NCI-H128 (cell line): Measurements from ENCODE around the gene TMEM117.
"Not testable (repeated sequence)": the region's sequence is repeated elsewhere in the genome, so short reads cannot be mapped to it uniquely, and the experiment has no call there.

ENCODE experiments used
- DNase-seq: peaks from one replicate; lab custom pipeline; 2025; ENCODE audit not compliant: unreplicated experiment; lab: John Stamatoyannopoulos, UW

TMEM117 gene

DNA sequence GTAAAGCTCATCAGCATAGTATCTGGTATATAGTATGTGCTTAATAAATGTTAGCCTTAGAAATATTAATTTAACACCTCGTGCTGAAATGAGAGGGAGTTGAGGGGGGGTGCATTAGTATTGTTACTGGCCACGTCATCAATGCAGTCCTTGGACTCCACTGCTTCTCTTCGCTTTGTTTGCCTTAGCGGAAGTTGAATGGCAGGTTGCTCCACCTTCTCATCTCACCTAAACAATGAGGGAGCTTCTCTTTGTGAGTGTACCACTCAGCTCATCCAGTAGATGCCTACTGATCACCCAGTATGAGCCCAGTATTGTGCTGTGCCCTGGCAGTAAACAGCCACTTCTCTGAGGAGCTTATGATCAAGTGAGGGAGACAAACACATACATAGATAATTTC lies 4.5 kb downstream of the TMEM117 start:
- DNase-seq, result no peak

DNA sequence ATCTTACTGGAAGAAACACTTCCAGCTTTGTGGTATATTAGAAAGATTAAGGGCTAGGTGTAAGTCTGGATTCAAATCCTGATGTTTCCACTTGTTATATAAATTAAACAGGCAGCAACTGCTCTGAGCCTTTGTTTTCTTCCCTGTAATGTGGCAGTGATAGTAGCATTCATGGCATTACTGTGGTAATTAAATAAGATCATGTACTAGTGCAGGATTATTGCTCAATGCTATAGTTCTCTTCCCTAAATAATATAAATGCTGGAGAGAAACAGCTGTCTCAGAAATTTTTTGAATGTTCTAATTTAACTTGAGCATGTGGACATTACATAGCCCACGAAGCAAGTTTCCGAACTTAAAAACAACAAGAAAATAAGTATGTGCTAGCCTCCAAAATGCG lies 5.4 kb downstream of the TMEM117 start:
- DNase-seq, result no peak

DNA sequence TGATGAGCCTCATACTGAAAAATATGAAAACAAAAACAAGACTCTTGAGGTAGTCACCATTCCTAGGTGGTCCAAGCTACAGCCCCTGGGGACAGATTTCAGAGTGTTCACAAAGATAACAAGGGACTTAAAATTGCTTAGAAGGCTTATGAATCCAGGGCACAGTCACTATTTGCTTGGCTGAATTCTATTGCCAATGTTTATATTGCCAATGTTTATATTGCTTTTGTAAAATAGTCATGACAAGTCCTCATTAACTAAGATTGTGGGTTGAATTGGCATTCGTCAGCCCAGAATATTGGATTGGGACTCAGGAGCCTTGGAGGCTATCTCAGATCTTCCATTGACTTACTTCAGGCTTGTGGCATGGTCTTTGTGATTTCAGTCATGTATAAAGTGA lies 6.4 kb downstream of the TMEM117 start:
- DNase-seq, result no peak

DNA sequence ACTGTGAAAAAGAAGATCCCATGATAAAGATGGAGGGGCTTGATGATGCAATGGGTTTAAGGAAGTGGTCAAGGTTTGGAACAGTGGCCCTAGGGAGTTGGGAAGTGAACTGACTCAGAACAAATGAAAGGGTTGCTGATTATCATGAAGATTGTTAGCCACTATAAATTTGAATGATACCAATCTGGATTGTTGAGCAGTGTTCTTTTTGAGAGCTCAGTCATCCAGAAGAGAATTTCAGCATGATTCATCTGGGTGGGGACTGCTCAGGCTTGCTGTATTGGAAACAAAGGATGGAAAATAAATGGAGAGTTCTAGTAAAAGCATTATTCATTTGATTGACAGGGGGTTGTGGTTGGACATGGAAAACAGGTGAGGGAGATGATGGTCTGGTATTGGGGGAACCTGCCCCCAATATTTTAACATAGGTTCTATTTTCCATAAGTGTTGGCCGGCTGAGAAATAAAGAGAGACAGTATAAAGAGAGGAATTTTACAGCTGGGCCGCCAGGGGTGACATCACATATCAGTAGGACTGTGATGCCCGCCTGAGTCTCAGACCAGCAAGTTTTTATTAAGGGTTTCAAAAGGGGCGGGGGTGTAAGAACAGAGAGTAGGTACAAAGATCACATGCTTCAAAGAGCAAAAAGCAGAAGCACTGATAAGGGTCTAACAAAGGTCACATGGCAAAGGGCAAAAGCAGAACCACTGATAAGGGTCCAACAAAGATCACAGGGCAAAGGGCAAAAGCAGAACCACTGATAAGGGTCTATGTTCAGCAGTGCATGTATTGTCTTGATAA lies 11.7 kb downstream of the TMEM117 start:
- DNase-seq, result not testable (repeated sequence)

DNA sequence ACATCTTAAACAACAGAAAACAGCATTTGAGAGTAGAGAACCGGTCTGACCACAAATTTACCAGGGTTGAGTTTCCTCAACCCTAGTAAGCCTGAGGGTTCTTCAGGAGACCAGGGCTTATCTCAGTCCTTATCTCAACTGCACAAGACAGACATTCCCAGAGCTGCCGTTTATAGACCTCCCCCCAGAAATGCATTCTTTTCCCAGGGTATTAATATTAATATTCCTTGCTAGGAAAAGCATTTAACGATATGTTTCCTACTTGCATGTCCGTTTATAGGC lies 12.3 kb downstream of the TMEM117 start:
- DNase-seq, result no peak

DNA sequence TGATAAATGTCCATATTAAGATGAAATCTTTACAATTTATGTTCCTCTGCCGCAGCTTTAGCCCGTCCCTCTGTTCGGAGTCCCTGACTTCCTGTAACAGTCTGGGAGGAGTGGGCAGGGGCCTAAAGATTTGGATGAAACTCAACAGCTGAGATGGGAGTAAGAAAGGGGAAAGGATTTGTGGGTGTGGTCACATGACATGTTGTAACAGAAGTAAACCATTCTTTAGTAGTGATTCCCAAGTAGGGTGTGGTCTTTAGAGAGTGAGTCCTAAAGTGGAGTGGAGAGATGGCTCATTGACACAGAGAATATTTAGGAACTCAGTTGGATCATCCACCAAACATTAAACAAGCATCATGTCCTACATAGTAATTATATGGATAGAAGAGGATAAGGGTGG lies 12.9 kb downstream of the TMEM117 start:
- DNase-seq, result no peak

DNA sequence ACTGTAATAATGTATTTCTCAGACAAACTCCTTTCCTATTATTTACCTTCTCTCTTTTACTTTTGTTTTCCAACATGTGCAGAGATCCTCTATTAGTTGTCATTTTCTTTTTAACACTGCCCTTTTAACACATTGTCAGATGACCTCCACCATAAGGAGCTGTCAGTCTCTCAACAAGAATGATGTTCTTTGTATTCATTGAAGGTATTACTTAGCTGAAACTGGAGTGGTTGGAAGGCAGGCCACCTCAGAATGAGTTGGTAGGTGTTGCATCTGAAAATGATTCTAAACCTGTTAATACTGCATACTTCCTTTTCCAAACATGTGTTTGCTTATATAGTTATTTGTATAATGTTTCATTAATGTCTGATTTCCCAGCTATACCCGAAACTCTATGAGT lies 16.9 kb downstream of the TMEM117 start:
- no peak for DNase-seq

DNA sequence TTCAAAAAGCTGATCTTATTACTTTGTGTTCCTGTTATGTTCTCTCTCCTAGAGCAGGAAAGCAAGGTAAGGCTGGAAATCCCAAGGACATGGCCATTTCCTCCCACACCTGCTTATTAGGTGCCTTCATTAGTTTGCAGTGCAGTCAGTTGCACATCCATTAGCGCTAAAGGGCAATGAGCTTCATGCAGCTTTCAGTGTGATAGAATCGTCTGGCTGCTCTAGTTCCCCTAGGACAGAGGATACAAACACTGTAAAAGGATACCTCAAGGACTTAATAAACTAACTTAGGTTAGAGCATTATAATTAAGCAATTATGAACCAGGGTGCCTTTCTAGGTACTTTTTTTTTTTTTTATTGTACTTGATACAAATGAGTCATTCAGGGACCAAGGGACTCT lies 21.1 kb downstream of the TMEM117 start:
- DNase-seq, result no peak

DNA sequence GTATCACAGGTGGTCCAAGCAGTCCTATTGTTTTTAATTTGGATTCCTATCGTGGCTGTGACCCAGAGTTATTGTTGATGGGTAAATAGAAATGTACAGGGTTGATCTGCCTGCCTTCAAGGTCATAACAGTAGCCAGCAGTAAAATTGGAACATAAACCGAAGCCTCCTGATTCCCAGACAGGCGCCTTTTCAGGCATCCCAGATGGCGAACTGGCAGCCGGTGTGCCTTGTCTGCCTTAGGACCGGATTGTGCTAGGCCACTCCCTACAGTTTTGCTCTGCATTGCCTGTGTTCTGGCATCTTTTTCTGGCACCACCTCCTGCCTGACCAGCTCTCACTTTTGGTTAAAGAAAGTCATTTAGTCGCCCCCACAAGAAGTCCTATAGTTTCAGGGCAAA lies 22.2 kb downstream of the TMEM117 start:
- DNase-seq, result no peak

DNA sequence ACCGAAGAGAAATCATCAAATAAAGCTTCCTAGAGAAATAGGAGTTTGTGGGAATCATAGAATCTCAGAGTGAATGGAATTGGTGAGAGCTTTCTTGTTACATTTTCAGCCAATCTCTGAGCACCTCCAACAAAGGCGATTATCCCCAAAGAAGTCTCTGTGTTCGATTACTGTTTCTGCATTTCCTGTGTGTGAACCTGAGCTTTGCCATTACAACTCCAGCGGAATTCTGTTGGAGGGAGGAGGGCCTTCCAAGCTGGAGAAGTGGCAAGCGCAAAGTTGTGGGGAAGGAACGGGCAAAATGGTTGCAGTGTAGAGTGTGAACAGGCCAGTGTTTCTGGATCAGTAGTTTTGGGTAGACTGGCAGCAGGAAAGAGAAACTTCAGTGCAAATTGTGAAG lies 23.1 kb downstream of the TMEM117 start:
- no peak for DNase-seq

DNA sequence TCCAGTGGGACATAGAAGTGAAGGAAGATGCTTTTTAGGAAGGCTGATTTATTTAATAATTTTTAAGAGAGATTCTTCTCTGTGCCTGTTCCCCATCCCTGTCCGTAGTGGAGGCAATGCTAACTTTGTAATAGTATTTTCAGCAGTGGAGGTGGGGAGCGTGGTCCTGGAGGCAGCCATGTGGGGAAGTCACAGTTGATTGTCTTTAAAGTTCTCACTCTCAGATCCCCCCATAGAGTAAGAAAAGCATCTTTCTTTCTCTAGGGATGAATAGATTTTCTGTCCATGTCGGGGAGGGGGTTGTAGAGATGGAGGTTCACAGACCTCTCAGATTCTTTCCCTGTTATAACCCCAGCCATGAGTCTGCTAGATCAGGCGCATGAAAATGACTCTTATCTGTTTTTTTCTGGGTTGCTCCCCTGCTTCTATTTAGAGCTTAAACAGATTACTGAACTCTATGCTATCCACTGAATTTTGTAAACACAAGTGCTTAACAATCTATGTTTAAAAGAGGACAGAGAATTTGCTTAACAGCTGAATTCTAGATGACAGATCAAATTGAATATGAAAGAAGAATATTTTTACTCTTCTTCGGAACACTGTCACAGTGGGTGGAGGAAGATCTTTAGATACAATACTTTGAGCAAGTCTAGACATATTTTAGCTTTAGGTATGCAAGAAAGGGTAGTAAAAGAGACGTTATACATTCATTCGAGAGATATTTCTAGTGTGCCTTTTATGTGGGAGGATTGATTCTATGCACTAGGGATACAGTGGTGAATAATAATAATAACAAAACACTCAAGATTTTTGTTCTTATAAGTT lies 25.3 kb downstream of the TMEM117 start:
- no peak for DNase-seq

DNA sequence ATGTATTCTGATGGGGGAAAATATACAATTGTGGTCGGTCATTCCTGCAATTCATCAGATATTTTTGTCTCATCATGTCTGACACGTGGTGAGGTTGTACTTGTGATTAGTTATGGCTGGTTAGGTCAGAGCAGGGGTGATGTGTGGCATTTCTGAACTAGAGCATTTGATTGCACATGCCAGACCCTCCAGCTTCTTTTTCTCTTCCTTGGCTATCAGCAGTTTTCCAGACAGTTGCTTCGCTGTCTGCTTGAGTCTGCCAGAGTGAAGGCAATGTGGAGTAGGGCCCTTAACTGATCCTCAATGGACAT lies 25.9 kb downstream of the TMEM117 start:
- DNase-seq, result no peak

DNA sequence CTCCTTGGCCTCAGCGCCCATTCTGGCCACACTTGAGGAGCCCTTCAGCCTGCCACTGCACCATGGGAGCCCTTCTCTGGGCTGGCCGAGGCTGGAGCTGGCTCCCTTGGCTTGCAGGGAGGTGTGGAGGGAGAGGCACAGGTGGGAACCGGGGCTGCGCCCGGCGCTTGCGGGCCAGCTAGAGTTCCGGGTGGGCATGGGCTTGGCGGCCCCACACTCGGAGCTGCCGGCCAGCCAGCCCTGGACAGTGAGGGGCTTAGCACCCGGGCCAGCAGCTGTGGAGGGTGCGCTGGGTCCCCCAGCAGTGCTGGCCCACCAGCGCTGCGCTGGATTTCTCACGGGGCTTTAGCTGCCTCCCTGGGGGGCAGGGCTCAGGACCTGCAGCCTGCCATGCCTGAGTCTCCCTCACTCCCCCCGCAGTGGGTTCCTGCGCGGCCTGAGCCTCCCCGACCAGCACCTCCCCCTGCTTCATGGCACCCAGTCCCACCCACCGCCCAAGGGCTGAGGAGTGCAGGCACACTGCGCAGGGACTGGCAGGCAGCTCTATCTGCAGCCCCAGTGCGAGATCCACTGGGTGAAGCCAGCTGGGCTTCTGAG lies 28.0 kb downstream of the TMEM117 start:
- no peak for DNase-seq

DNA sequence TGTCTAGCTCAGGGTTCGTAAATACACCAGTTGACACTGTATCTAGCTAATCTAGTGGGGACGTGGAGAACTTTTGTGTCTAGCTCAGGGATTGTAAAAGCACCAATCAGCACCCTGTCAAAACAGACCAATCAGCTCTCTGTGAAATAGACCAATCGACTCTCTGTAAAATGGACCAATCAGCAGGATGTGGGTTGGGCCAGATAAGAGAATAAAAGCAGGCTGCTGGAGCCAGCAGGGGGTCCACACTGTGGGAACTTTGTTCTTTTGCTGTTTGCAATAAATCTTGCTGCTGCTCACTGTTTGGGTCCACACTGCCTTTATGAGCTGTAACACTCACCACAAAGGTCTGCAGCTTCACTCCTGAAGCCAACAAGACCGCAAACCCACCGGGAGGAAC lies 28.7 kb downstream of the TMEM117 start:
- not testable (repeated sequence) for DNase-seq

DNA sequence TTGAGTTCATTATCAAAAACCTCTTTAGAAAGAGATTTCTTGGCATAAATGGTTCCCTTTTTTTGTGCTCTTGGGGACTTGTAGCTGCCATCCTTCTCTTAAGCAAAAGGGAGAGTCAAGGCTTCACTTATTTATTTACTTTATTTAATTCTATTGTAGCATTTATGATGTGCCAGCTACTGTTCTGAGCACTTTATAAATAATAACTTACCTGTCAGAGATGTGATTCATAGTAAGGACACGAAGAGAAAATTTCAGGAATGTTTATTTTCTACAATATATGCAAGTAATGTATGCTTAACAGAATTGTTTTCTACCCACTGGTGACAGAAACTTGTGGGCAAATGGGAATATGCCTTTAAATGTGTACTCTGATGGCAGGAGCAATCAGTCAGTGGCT lies 33.3 kb downstream of the TMEM117 start:
- no peak for DNase-seq

DNA sequence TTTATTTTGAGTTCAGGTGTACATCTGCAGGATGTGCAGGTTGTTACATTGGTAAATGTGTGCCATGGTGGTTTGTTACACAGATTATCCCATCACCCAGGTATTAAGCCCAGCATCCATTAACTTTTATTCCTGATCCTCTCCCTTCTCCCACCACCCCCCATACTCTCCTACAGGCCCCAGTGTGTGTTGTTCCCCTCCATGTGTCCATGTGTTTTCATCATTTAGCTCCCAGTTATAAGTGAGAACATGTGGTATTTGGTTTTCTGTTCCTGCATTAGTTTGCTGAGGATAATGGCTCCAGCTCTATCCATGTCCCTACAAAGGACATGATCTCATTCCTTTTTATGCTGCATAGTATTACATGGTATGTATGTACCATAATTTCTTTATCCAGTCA lies 33.9 kb downstream of the TMEM117 start:
- not testable (repeated sequence) for DNase-seq

DNA sequence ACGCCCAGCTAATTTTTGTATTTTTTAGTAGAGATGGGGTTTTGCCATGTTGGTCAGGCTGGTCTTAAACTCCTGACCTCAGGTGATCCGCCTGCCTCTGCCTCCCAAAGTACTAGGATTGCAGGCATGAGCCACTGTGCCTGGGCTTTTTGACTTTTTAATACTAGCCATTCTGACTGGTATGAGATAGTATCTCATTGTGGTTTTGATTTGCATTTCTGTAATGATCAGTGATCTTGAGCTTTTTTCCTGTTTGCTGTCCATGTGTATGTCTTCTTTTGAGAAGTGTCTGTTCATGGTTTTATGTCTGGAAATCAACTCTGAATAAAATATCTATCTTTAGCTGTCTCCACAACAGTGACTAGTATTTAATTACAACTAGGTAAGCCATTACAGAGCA lies 35.4 kb downstream of the TMEM117 start:
- DNase-seq, result not testable (repeated sequence)

DNA sequence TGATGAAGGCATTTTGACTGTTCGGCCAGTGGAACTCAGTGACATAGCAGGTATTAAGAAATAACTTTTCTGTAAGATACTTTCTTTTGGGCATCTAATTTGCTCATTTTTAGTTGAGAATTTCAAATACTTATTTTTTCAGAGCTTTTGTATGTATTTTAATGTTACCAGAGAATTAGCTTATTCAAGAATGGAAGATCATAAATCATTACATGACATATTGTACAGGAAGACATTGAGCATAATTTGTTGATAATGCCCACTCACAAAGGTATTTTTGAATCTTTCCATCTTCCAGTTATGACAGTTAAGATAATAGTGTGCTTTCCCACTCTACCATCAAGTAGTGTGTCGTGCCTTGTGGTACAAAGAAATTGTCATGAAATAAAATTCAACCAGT lies 36.5 kb downstream of the TMEM117 start:
- no peak for DNase-seq

DNA sequence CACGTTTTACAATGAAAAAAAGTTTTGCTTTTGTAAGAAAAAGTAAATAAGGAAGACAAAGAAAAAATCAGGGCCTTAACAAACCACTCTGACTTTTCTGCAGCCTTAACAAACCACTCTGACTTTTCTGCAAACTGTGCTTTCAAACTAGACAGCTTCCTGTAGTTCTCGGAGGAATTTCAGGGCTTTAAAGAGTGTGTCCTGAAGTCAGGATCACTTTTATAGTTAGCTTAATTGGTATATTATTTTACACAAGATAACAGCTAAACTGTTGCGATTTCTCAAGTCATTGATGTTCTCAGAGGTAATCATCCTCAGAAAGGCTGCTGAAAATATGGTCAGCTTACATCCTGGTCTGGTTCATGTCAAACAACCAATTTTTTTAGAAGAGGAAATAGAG lies 42.2 kb downstream of the TMEM117 start:
- no peak for DNase-seq

DNA sequence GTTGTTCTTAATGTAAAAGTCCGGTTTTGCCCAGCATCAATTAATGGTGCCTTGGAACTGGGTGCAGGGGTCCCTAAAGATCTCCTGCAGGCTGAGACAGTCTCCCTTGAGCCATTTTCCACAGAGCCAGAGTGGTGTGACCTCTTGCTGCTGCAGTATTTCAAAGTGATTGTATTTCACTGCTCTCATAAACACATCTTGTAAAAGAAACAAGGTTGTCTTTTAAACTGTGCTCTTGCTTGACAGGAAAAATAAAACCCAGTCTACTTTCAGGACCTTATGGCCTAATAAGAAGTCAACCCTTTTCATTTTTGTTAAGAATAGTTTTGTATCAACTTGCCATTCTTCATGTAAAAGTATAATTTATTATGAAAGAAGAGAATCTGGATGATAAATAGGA lies 44.7 kb downstream of the TMEM117 start:
- DNase-seq, result no peak

DNA sequence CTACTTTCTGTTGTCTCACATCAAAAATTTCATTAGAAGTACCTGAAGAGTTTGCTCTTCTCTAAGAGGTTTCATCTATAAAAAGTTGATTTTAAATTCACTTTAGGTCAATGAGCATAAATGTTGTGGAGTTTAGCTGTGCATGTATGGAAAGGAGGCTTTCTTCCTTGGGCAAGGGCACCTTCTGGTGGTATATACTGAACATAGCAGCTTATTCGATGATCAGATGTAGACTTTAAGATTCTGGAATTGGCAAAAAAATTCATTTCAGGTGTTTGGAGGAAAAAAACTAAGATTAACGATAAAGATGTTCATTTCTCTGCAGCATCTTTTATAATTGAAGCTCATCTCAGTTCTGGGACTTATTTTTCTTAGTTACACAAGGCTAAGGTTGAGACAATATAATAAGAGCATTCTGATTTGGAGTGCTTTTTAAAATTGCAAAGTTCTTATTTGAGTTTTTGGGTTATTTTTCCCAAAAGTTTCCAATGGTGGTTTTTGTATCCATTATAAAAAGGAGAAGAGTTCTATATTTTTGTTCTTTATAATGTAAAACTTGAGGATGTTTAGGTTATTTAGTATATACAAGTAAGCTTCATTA lies 46.8 kb downstream of the TMEM117 start:
- no peak for DNase-seq

DNA sequence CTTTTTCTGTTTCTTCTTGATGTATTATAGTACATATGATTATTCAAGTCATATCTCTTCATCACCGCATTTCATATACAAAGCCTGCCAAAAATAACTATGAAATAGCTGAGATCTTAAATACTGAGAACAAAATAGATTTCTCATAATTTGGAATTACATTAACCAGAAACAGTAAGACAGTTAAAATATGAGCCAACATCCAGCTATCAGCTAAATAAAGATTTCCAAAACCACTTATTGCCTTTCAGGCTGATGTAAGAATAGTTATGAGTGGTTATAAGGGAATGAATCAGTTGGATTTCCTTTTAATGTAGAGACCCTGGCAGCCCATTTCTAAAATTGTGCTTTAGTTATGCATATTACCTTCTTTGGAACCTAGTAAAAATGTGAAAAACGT lies 47.4 kb downstream of the TMEM117 start:
- no peak for DNase-seq
